ENCODE results near the gene IGLL5. TPM values are rescaled to one million over a fixed set of nuclear protein-coding genes. Genes with fewer than 3 reads are reported as not detected.
"Not testable (repeated sequence)": the region's sequence is repeated elsewhere in the genome, so short reads cannot be mapped to it uniquely, and the experiment has no call there.

IGLL5 gene
- total and polyA plus RNA-seq, 2 experiments from 2014 or later: not detected

DNA sequence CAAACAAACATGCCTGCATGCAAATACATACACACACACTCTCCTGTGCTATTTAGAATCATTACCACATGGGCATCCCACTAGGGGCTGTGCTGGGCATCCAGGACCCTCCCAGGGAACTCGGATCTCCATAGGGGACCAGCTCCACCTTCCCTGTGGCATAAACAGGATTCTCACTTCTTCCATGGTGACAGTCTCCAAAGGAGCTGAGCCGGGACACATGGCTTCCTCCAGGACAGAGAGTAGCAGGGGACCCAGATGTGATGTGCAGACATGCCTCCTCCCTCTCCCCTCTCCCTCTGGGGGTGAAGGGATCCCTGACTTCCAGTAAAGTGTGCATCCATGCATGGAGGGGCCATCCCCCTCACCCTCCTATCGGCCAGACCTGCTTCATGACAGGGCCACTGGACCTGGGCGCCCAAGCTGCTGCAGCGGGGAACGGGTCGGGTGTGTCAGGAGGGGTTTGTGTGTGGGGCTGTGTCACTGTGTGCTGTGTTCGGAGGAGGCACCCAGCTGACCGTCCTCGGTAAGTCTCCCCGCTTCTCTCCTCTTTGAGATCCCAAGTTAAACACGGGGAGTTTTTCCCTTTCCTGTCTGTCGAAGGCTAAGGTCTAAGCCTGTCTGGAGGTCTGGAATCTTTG, 33.4 kb downstream of the IGLL5 start:
- Histone ChIP-seq H3K4me3 (no peak overlapping the region), H3K9ac (no peak overlapping the region), H3F3A (ENCODE audit: insufficient read depth) (no peaks in the 10 kb centered on the region), H3K27me3 (replicated peaks; ENCODE audit: insufficient read depth) (no peaks in the 10 kb centered on the region), H4K20me1 (ENCODE audit: insufficient read depth) (no peaks in the 10 kb centered on the region), H3K4me1 (ENCODE audit: insufficient read depth) (no peaks in the 10 kb centered on the region), H3K9me3 (ENCODE audit: low read depth) (no peaks in the 10 kb centered on the region), H3K79me2 (ENCODE audit: insufficient read depth) (no peaks in the 10 kb centered on the region), H3K9me2 (ENCODE audit: insufficient read depth) (no peaks in the 10 kb centered on the region), H3K4me2 (ENCODE audit: unreplicated experiment) (no peak overlapping the region), H2AFZ (no peak overlapping the region), H3K36me3 (ENCODE audit: low read depth) (no peaks in the 10 kb centered on the region), H3K27ac (no peak overlapping the region)
- DNase-seq: no peak
- WGBS, 2 experiments (ENCODE audit: low coverage in 1 of 2, low lambda C conversion rate in 2 of 2, missing lambda C conversion rate in 2 of 2): 46 to 55% methylated on average over 10 to 13 of the region's 13 CpGs
- in situ Hi-C loops (cut with MboI): no loop called here
- no peak for TF ChIP-seq EZH2phosphoT487 (IDR thresholded peaks at IDR 0.05; ENCODE audit: insufficient read depth, low read depth)
- TF ChIP-seq EZH2 (IDR thresholded peaks at IDR 0.05; ENCODE audit: insufficient read depth, poor library complexity, severe bottlenecking): no peak

GRCh38 chr22:22921575-22921974, 34.0 kb downstream of the IGLL5 start:
- no peak overlapping the region for H3K4me3 ChIP-seq
- H3K79me2 ChIP-seq (ENCODE audit: insufficient read depth): no peaks in the 10 kb centered on the region
- no peak overlapping the region for H3K27ac ChIP-seq
- WGBS, 2 experiments (ENCODE audit: low coverage in 1 of 2, low lambda C conversion rate in 2 of 2, missing lambda C conversion rate in 2 of 2): 45 to 51% methylated on average over 8 of the region's 8 CpGs
- TF ChIP-seq EZH2 (IDR thresholded peaks at IDR 0.05; ENCODE audit: insufficient read depth, poor library complexity, severe bottlenecking) (no peak), EZH2phosphoT487 (IDR thresholded peaks at IDR 0.05; ENCODE audit: insufficient read depth, low read depth) (no peak)
- H3K9me3 ChIP-seq (ENCODE audit: low read depth): no peaks in the 10 kb centered on the region
- H3K36me3 ChIP-seq (ENCODE audit: low read depth): no peaks in the 10 kb centered on the region
- no peaks in the 10 kb centered on the region for H4K20me1 ChIP-seq (ENCODE audit: insufficient read depth)
- no peak overlapping the region for H3K9ac ChIP-seq
- no peaks in the 10 kb centered on the region for H3F3A ChIP-seq (ENCODE audit: insufficient read depth)
- H2AFZ ChIP-seq: no peak overlapping the region
- in situ Hi-C loops (cut with MboI): no loop called here
- no peak for DNase-seq
- H3K4me1 ChIP-seq (ENCODE audit: insufficient read depth): no peaks in the 10 kb centered on the region
- no peaks in the 10 kb centered on the region for H3K9me2 ChIP-seq (ENCODE audit: insufficient read depth)
- H3K4me2 ChIP-seq (ENCODE audit: unreplicated experiment): no peak overlapping the region
- H3K27me3 ChIP-seq (replicated peaks; ENCODE audit: insufficient read depth): no peaks in the 10 kb centered on the region

GRCh38 chr22:22922092-22922953, 34.7 kb downstream of the IGLL5 start:
- H3K9ac ChIP-seq; H4K20me1 ChIP-seq (ENCODE audit: insufficient read depth); H3K4me3 ChIP-seq; H3K79me2 ChIP-seq (ENCODE audit: insufficient read depth); H3K9me2 ChIP-seq (ENCODE audit: insufficient read depth); H3F3A ChIP-seq (ENCODE audit: insufficient read depth); H2AFZ ChIP-seq; H3K4me2 ChIP-seq (ENCODE audit: unreplicated experiment); DNase-seq; in situ Hi-C loops (cut with MboI); H3K36me3 ChIP-seq (ENCODE audit: low read depth); H3K27me3 ChIP-seq (replicated peaks; ENCODE audit: insufficient read depth); H3K4me1 ChIP-seq (ENCODE audit: insufficient read depth); H3K27ac ChIP-seq; H3K9me3 ChIP-seq (ENCODE audit: low read depth): not testable (repeated sequence)
- WGBS, 2 experiments (ENCODE audit: low coverage in 1 of 2, low lambda C conversion rate in 2 of 2, missing lambda C conversion rate in 2 of 2): 59 to 60% methylated on average over 16 of the region's 16 CpGs

GRCh38 chr22:22922954-22923319, 35.3 kb downstream of the IGLL5 start:
- TF ChIP-seq EZH2phosphoT487 (IDR thresholded peaks at IDR 0.05; ENCODE audit: insufficient read depth, low read depth) (no peak), EZH2 (IDR thresholded peaks at IDR 0.05; ENCODE audit: insufficient read depth, poor library complexity, severe bottlenecking) (no peak)
- H4K20me1 ChIP-seq (ENCODE audit: insufficient read depth): no peaks in the 10 kb centered on the region
- no peaks in the 10 kb centered on the region for H3K27me3 ChIP-seq (replicated peaks; ENCODE audit: insufficient read depth)
- no peak overlapping the region for H2AFZ ChIP-seq
- H3K4me3 ChIP-seq: no peak overlapping the region
- no peaks in the 10 kb centered on the region for H3K9me3 ChIP-seq (ENCODE audit: low read depth)
- in situ Hi-C loops (cut with MboI): no loop called here
- WGBS, 2 experiments (ENCODE audit: low coverage in 1 of 2, low lambda C conversion rate in 2 of 2, missing lambda C conversion rate in 2 of 2): 47 to 52% methylated on average over 4 of the region's 4 CpGs
- no peak overlapping the region for H3K27ac ChIP-seq
- H3K79me2 ChIP-seq (ENCODE audit: insufficient read depth): no peaks in the 10 kb centered on the region
- H3K9ac ChIP-seq: no peak overlapping the region
- H3K4me2 ChIP-seq (ENCODE audit: unreplicated experiment): no peak overlapping the region
- no peaks in the 10 kb centered on the region for H3K9me2 ChIP-seq (ENCODE audit: insufficient read depth)
- no peak for DNase-seq
- no peaks in the 10 kb centered on the region for H3K36me3 ChIP-seq (ENCODE audit: low read depth)
- H3F3A ChIP-seq (ENCODE audit: insufficient read depth): no peaks in the 10 kb centered on the region
- no peaks in the 10 kb centered on the region for H3K4me1 ChIP-seq (ENCODE audit: insufficient read depth)
